Islet precursor cell (in vitro differentiated cells): ENCODE measurements around the gene CCDC192.

Experiments used
- DNase-seq: peaks from one replicate; pipeline ENCODE4 v3.0.0-alpha.2; 2018

Gene CCDC192

GRCh38 chr5:127931396-127931795, 228.2 kb downstream of the CCDC192 start:
- no peak for DNase-seq

- DNase-seq: no peak
Measured at GRCh38 chr5:127933348-127933747, 230.2 kb downstream of the CCDC192 start.

GRCh38 chr5:127934791-127935256, 231.6 kb downstream of the CCDC192 start:
- peak; percentile 84 for DNase-seq

- DNase-seq: no peak
Measured at GRCh38 chr5:127935398-127935797, 232.2 kb downstream of the CCDC192 start.

- no peak for DNase-seq
Measured at GRCh38 chr5:127936439-127936972, 233.3 kb downstream of the CCDC192 start.

GRCh38 chr5:127938746-127939145, 235.6 kb downstream of the CCDC192 start:
- no peak for DNase-seq

- DNase-seq: no peak
Measured at GRCh38 chr5:127940854-127941253, 237.7 kb downstream of the CCDC192 start.

- no peak for DNase-seq
Measured at GRCh38 chr5:127941646-127942045, 238.5 kb downstream of the CCDC192 start.

- no peak for DNase-seq
Measured at GRCh38 chr5:127942246-127943060, 239.3 kb downstream of the CCDC192 start.

GRCh38 chr5:127943061-127943371, 239.8 kb downstream of the CCDC192 start:
- no peak for DNase-seq

GRCh38 chr5:127944125-127944524, 240.9 kb downstream of the CCDC192 start:
- peak; percentile 84 for DNase-seq

- DNase-seq: no peak
Measured at GRCh38 chr5:127947941-127948340, 244.8 kb downstream of the CCDC192 start.

- DNase-seq: no peak
Measured at GRCh38 chr5:127950707-127951391, 247.7 kb downstream of the CCDC192 start.

- no peak for DNase-seq
Measured at GRCh38 chr5:127951791-127952190, 248.6 kb downstream of the CCDC192 start.

- DNase-seq: peak; percentile 79
Measured at GRCh38 chr5:127957183-127957582, 254.0 kb downstream of the CCDC192 start.

GRCh38 chr5:127957701-127958239, 254.6 kb downstream of the CCDC192 start:
- no peak for DNase-seq

- DNase-seq: no peak
Measured at GRCh38 chr5:127958421-127959011, 255.3 kb downstream of the CCDC192 start.

GRCh38 chr5:127959152-127959764, 256.1 kb downstream of the CCDC192 start:
- no peak for DNase-seq

GRCh38 chr5:127960270-127960691, 257.1 kb downstream of the CCDC192 start:
- DNase-seq: no peak

GRCh38 chr5:127961006-127961762, 258.0 kb downstream of the CCDC192 start:
- no peak for DNase-seq

GRCh38 chr5:127961763-127962145, 258.6 kb downstream of the CCDC192 start:
- no peak for DNase-seq

GRCh38 chr5:127962491-127962890, 259.3 kb downstream of the CCDC192 start:
- DNase-seq: no peak
